ENCODE results near the gene VEZT.

Gene VEZT

GRCh38 chr12:95217377-95218149, at the start of gene VEZT, which contains the start of gene FGD6:
VEZT (plus strand) TSS chr12:95217807; CDS start chr12:95217851, 44 bp downstream.
FGD6 (minus strand) TSS chr12:95217467; CDS start chr12:95217240, 227 bp downstream.
- DNase-seq: peak; percentile 99
- TF ChIP-seq GATA1 (IDR thresholded peaks at IDR 0.05; ENCODE audit: low read depth, low read length) (no peak), POLR2A (IDR thresholded peaks at IDR 0.05; ENCODE audit: low read length) (peak; percentile 93)

- TF ChIP-seq GATA1 (IDR thresholded peaks at IDR 0.05; ENCODE audit: low read depth, low read length): no peak
- no peak for TF ChIP-seq POLR2A (IDR thresholded peaks at IDR 0.05; ENCODE audit: low read length)
- no peak for DNase-seq
Measured at GRCh38 chr12:95168746-95169145, 48.9 kb upstream of the VEZT start.

DNA sequence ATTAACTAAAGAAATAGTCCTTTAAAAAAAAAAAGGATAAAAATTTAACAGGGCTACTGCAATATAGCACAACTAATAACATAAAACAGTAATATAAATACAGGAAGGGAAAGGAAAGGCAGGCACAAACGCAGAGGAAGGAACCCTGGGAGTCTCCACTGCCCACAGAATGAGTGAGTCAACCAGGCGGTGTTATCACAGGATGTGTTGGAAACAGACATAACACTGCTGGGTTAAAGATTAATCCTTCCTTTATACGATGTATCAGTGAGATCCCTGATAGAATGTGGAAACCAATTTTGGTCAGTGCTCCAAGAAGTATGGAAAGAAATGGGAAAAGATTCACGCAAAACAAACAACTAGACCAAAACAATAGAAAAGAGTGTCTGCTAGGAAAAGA, 48.2 kb upstream of the VEZT start:
- TF ChIP-seq GATA1 (IDR thresholded peaks at IDR 0.05; ENCODE audit: low read depth, low read length) (no peak), POLR2A (IDR thresholded peaks at IDR 0.05; ENCODE audit: low read length) (no peak)
- DNase-seq: peak in 1 of 2 experiments; percentile 8

DNA sequence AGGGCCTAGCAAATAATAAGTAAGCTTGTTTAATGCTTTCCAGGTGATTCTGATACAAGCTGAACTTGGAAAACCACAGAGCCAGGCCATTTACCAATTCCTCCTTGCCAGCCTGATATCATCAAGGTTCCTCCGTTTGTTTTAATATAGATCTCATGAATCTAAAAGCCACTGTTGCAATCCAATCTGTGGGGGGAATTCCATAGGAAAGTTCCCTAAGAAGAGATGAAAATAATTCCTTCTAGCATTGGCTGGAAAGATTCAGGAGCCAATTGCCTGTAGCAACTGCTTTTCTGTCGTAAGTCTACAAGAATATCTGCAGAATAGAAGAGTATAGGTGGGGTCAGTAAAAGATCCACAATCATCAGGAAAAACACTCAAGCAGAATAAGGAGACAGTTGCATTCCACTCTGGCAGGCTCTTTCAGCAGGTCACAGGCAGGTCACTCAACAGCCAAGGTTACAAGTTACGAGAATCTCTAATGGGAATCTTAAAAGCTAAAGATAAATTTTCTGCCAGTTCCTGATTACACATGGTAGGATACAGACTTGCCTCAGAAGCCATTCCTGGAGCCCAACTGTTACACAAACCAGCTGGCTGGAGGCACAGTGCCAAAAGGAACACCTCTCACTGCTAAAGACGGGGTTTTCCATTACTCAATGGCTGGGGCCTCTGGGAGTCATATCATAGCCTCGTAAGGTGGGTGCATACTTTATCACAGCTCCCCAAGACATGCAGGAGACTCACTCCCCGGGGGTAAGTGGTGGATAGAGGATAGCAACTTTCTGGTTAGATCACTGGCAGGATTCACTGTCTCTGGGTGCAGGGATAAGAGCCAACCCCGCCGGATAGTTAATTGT, 44.0 kb upstream of the VEZT start:
- DNase-seq: peak; percentile 73 to 88

GRCh38 chr12:95177201-95177768, 40.3 kb upstream of the VEZT start:
- TF ChIP-seq POLR2A (IDR thresholded peaks at IDR 0.05; ENCODE audit: low read length): no peak
- DNase-seq: peak; percentile 40 to 68

More for the DNA sequence above, 44.0 kb upstream of the VEZT start:
- TF ChIP-seq GATA1 (IDR thresholded peaks at IDR 0.05; ENCODE audit: low read depth, low read length) (no peak), POLR2A (IDR thresholded peaks at IDR 0.05; ENCODE audit: low read length) (no peak)

GRCh38 chr12:95178136-95178535, 39.5 kb upstream of the VEZT start:
- TF ChIP-seq GATA1 (IDR thresholded peaks at IDR 0.05; ENCODE audit: low read depth, low read length) (no peak), POLR2A (IDR thresholded peaks at IDR 0.05; ENCODE audit: low read length) (no peak)
- DNase-seq: peak in 1 of 2 experiments; percentile 38

GRCh38 chr12:95179011-95179410, 38.6 kb upstream of the VEZT start:
- TF ChIP-seq GATA1 (IDR thresholded peaks at IDR 0.05; ENCODE audit: low read depth, low read length) (no peak), POLR2A (IDR thresholded peaks at IDR 0.05; ENCODE audit: low read length) (no peak)
- no peak for DNase-seq

GRCh38 chr12:95181103-95181502, 36.5 kb upstream of the VEZT start:
- no peak for TF ChIP-seq POLR2A (IDR thresholded peaks at IDR 0.05; ENCODE audit: low read length)
- no peak for TF ChIP-seq GATA1 (IDR thresholded peaks at IDR 0.05; ENCODE audit: low read depth, low read length)
- DNase-seq: peak in 1 of 2 experiments; percentile 10

DNA sequence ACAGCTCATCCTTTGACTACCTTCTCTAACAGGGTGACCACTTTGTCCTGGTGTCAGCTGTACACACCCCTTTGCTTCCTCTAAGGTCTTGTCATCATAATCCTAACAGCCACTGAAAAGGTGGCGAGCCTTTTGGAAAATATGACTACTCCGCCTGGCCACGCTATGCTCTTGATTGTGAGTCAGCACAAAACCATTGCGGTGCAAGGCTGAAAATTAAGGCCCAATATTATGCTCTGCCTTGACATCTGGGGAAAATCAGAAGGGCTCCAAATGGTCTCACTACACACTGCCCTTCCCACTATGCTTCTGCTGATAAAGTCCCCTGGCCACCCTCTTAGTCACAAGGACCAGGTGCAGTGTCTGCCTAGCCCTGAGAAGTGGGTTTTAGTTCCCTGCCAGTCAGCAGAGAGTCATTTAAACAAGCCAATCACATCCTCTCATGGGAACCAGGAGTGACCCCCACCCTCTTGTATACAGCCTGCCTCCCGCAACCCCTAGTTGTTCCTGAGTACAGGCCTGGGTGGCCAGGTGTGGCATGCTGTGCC, 34.7 kb upstream of the VEZT start:
- TF ChIP-seq POLR2A (IDR thresholded peaks at IDR 0.05; ENCODE audit: low read length) (peak; percentile 26), GATA1 (IDR thresholded peaks at IDR 0.05; ENCODE audit: low read depth, low read length) (no peak)
- peak; percentile 58 to 68 for DNase-seq

DNA sequence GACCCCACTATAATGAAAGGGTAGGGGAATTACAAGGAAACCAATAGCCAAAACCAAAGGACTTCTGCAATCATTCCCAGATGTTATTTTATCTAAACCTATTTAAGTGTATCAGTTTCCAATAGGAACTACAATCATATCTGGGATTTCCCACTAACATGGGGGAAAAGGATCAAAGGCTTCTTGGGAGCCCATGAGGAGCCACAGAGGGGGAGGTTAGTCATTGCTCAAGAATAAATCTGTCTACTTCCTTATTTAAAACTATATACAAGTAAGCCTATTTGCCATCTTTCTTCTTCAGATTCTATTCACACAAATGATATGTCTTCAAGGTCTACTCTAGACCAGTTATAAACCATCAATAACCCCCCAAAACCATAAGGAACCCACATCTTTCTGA, 33.5 kb upstream of the VEZT start:
- DNase-seq: no peak
- TF ChIP-seq POLR2A (IDR thresholded peaks at IDR 0.05; ENCODE audit: low read length): no peak
- no peak for TF ChIP-seq GATA1 (IDR thresholded peaks at IDR 0.05; ENCODE audit: low read depth, low read length)

DNA sequence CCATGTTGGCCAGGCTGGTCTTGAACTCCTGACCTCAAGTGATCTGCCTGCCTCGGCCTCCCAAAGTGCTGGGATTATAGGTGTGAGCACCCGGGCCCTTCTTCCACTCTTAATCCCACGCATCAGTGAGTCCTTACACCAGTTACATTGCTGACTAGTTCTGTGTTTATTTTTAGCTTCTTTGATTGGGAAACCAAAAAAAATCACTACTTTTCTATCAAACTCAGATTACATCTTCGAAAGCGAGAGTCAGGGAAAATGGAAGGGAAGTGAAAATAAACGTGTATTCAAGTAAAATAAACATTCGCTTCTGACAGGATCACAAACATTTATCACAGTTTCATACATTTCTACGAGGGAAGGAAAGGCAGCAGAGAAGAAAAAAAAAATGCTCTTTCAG, 32.5 kb upstream of the VEZT start:
- no peak for TF ChIP-seq GATA1 (IDR thresholded peaks at IDR 0.05; ENCODE audit: low read depth, low read length)
- TF ChIP-seq POLR2A (IDR thresholded peaks at IDR 0.05; ENCODE audit: low read length): no peak
- DNase-seq: no peak

- DNase-seq: no peak
- no peak for TF ChIP-seq GATA1 (IDR thresholded peaks at IDR 0.05; ENCODE audit: low read depth, low read length)
- TF ChIP-seq POLR2A (IDR thresholded peaks at IDR 0.05; ENCODE audit: low read length): no peak
Measured at GRCh38 chr12:95185854-95186253, 31.8 kb upstream of the VEZT start.

DNA sequence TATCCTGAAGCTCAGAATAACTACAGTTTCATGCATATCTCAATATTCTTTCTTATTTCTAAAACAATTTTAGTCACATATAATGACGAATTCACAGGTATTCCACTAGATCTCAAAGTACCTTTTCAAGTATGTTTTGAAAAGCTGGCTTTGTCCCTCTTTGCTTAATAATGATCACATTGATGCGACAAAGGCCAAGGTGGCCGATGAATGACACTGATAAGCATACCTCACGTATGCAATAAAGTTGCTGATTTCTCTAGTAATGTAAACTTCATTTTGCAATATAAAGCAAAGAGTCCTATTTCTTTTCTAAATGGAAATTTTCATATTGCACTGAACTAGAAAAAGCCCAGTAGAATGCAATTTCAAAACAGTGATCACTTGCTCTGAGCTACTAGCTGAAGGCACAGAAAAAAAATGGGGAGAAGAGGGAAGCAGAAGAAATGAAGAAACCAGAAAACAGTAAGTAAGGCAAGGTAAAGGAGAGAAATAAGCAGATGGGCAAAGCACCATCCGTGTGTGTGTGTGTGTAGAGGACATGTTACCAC, 29.7 kb upstream of the VEZT start:
- no peak for DNase-seq

More for the DNA sequence above, 29.7 kb upstream of the VEZT start:
- TF ChIP-seq GATA1 (IDR thresholded peaks at IDR 0.05; ENCODE audit: low read depth, low read length) (no peak), POLR2A (IDR thresholded peaks at IDR 0.05; ENCODE audit: low read length) (no peak)
